WTC11 (cell line): ENCODE results near the gene ARL15. TPM values are rescaled to one million over a fixed set of nuclear protein-coding genes. Genes with fewer than 3 reads are reported as not detected.

Experiments
- ATAC-seq: fragments of 200-7000 bp; cut with Tn5 transposase; 2 replicates; pipeline ENCODE4 v1.10.0; 2021; ENCODE audit warnings: mild to moderate bottlenecking, moderate library complexity
- CTCF ChIA-PET: fragments of 300-600 bp; sonication (Branson Sonifier 250); formaldehyde crosslinking; loops from one replicate; lab custom pipeline; 2021; ENCODE audit warnings: antibody characterized with exemption; lab: Charles Lee
- POLR2A ChIA-PET: fragments of 350-600 bp; sonication (Branson Sonifier 250); formaldehyde crosslinking; loops from one replicate; lab custom pipeline; 2021; ENCODE audit warnings: antibody characterized with exemption; lab: Charles Lee
- DNase-seq: peaks from one replicate; pipeline ENCODE4 v3.0.0; 2021; ENCODE audit warnings: low spot score
- H3K27ac Mint-ChIP-seq: 2 replicates; pipeline ENCODE4 v1.8.0; 2021; ENCODE audit warnings: mixed read lengths
- H3K27me3 Mint-ChIP-seq: 2 replicates; pipeline ENCODE4 v1.8.0; 2021; ENCODE audit warnings: low read depth, mild to moderate bottlenecking, moderate library complexity, mixed read lengths
- H3K36me3 Mint-ChIP-seq: 2 replicates; pipeline ENCODE4 v1.8.0; 2021; ENCODE audit warnings: mixed read lengths
- H3K4me1 Mint-ChIP-seq: 2 replicates; pipeline ENCODE4 v1.8.0; 2022; ENCODE audit warnings: mixed read lengths
- H3K4me3 Mint-ChIP-seq: 2 replicates; pipeline ENCODE4 v1.8.0; 2021; ENCODE audit warnings: mild to moderate bottlenecking, moderate library complexity, mixed read lengths
- H3K9me3 Mint-ChIP-seq: 2 replicates; pipeline ENCODE4 v1.8.0; 2021; ENCODE audit warnings: mixed read lengths
- AR ChIP-seq: fragments of 250-450 bp; sonication (Bioruptor Pico); IDR thresholded peaks from 2 replicates; pipeline ENCODE4 v1.9.0; 2021; ENCODE audit warnings: mild to moderate bottlenecking
- ATF3 ChIP-seq: sonication (generic); formaldehyde crosslinking; conservative IDR thresholded peaks from 2 replicates; pipeline ENCODE4 v1.8.1; 2022; ENCODE audit warnings: mild to moderate bottlenecking, missing genetic modification reagents
- CREB1 ChIP-seq: sonication (generic); formaldehyde crosslinking; IDR thresholded peaks from 2 replicates; pipeline ENCODE4 v1.8.0; 2023; ENCODE audit warnings: mild to moderate bottlenecking, missing genetic modification reagents
- CTCF ChIP-seq: fragments of 200-600 bp; IDR thresholded peaks from 2 replicates; pipeline ENCODE4 v1.8.0; 2022; ENCODE audit warnings: antibody characterized with exemption
- E2F1 ChIP-seq: sonication (generic); formaldehyde crosslinking; IDR thresholded peaks from 2 replicates; pipeline ENCODE4 v1.8.0; 2022; ENCODE audit warnings: mild to moderate bottlenecking, missing genetic modification reagents
- FOXK1 ChIP-seq: sonication (generic); formaldehyde crosslinking; IDR thresholded peaks from 2 replicates; pipeline ENCODE4 v1.8.0; 2022; ENCODE audit warnings: mild to moderate bottlenecking, moderate library complexity, missing genetic modification reagents
- FOXP1 ChIP-seq: sonication (generic); formaldehyde crosslinking; IDR thresholded peaks from 2 replicates; pipeline ENCODE4 v1.8.0; 2022; ENCODE audit warnings: missing genetic modification reagents, mild to moderate bottlenecking, moderate library complexity, borderline replicate concordance
- HMGA2 ChIP-seq: fragments of 250-450 bp; sonication (Bioruptor Pico); IDR thresholded peaks from 2 replicates; pipeline ENCODE4 v1.4.0; 2021; ENCODE audit warnings: mild to moderate bottlenecking, moderate library complexity
- IRF1 ChIP-seq: sonication (generic); formaldehyde crosslinking; IDR thresholded peaks from 2 replicates; pipeline ENCODE4 v1.8.0; 2023; ENCODE audit warnings: missing genetic modification reagents
- JAZF1 ChIP-seq: fragments of 250-450 bp; sonication (Bioruptor Pico); IDR thresholded peaks from 2 replicates; pipeline ENCODE4 v1.9.0; 2021; ENCODE audit warnings: moderate library complexity, mild to moderate bottlenecking, inconsistent platforms
- NFYB ChIP-seq: sonication (generic); formaldehyde crosslinking; conservative IDR thresholded peaks from 2 replicates; pipeline ENCODE4 v1.8.0; 2022; ENCODE audit warnings: low read depth, missing genetic modification reagents
- NR3C1 ChIP-seq: sonication (generic); formaldehyde crosslinking; conservative IDR thresholded peaks from 2 replicates; pipeline ENCODE4 v1.8.1; 2023; ENCODE audit warnings: low read depth, mild to moderate bottlenecking, missing genetic modification reagents
- PREB ChIP-seq: sonication (generic); formaldehyde crosslinking; IDR thresholded peaks from 2 replicates; pipeline ENCODE4 v1.8.1; 2022; ENCODE audit warnings: mild to moderate bottlenecking, missing genetic modification reagents, moderate library complexity, borderline replicate concordance
- RELA ChIP-seq: sonication (generic); formaldehyde crosslinking; IDR thresholded peaks from 2 replicates; pipeline ENCODE4 v1.8.1; 2022; ENCODE audit warnings: missing genetic modification reagents, mild to moderate bottlenecking, borderline replicate concordance
- RORB ChIP-seq: fragments of 250-450 bp; sonication (Bioruptor Pico); IDR thresholded peaks from 2 replicates; pipeline ENCODE4 v1.9.0; 2021; ENCODE audit warnings: mild to moderate bottlenecking
- SMAD3 ChIP-seq: sonication (generic); formaldehyde crosslinking; IDR thresholded peaks from 2 replicates; pipeline ENCODE4 v1.8.0; 2022; ENCODE audit warnings: missing genetic modification reagents, mild to moderate bottlenecking, borderline replicate concordance
- SP1 ChIP-seq: sonication (generic); formaldehyde crosslinking; conservative IDR thresholded peaks from 2 replicates; pipeline ENCODE4 v1.8.1; 2022; ENCODE audit warnings: missing genetic modification reagents
- TCF7 ChIP-seq: sonication (generic); formaldehyde crosslinking; IDR thresholded peaks from 2 replicates; pipeline ENCODE4 v1.8.0; 2022; ENCODE audit warnings: mild to moderate bottlenecking, low read depth, missing genetic modification reagents, moderate library complexity
- ZNF281 ChIP-seq: sonication (generic); formaldehyde crosslinking; IDR thresholded peaks from 2 replicates; pipeline ENCODE4 v1.8.0; 2023; ENCODE audit warnings: mild to moderate bottlenecking, missing genetic modification reagents
- ZNF317 ChIP-seq: sonication (generic); formaldehyde crosslinking; IDR thresholded peaks from 2 replicates; pipeline ENCODE4 v1.8.1; 2023; ENCODE audit warnings: low read depth, mild to moderate bottlenecking, moderate library complexity, missing genetic modification reagents, borderline replicate concordance
- ZNF396 ChIP-seq: fragments of 250-450 bp; sonication (Bioruptor Pico); IDR thresholded peaks from 2 replicates; pipeline ENCODE4 v1.8.0; 2021; ENCODE audit warnings: mild to moderate bottlenecking, moderate library complexity, borderline replicate concordance
- ZNF423 ChIP-seq: fragments of 250-450 bp; sonication (Bioruptor Pico); IDR thresholded peaks from 2 replicates; pipeline ENCODE4 v2.1.2; 2022; ENCODE audit warnings: mild to moderate bottlenecking, moderate library complexity
- ZNF512 ChIP-seq: sonication (generic); formaldehyde crosslinking; IDR thresholded peaks from 2 replicates; pipeline ENCODE4 v1.8.1; 2022; ENCODE audit warnings: missing genetic modification reagents, borderline replicate concordance
- total RNA-seq: library from RNA; stranded (reverse); gene quantifications from 3 replicates; pipeline ENCODE4 v1.2.3, GENCODE V29; 2021

ARL15 gene
- total RNA-seq, 1 experiment from 2014 or later: 20.1 TPM

GRCh38 chr5:54086191-54086590 lies 224.2 kb downstream of the ARL15 start (continued):
- no peak for TF ChIP-seq ZNF512
- TF ChIP-seq E2F1 (CRISPR knock-in tag): no peak
- TF ChIP-seq RELA (CRISPR knock-in tag): no peak
- no peak for TF ChIP-seq JAZF1 (CRISPR knock-in tag)
- TF ChIP-seq FOXP1 (CRISPR knock-in tag): no peak
- no peak for TF ChIP-seq NR3C1
- no peak for TF ChIP-seq CTCF
- TF ChIP-seq SMAD3 (CRISPR knock-in tag): no peak
- TF ChIP-seq SP1 (CRISPR knock-in tag): no peak
- TF ChIP-seq AR (CRISPR knock-in tag): no peak
- no peak for TF ChIP-seq NFYB (CRISPR knock-in tag)
- TF ChIP-seq ZNF317 (CRISPR knock-in tag): no peak

GRCh38 chr5:54084696-54085095 lies 225.7 kb downstream of the ARL15 start:
- Mint-ChIP-seq H3K4me1 (peaks cover 16% of the 10 kb centered on the region), H3K36me3 (no peaks in the 10 kb centered on the region), H3K27ac (no peak overlapping the region), H3K4me3 (no peak overlapping the region), H3K9me3 (peaks cover 6% of the 10 kb centered on the region), H3K27me3 (no peaks in the 10 kb centered on the region)
- ChIA-PET CTCF (no interaction called here), POLR2A (no interaction called here)
- DNase-seq: no peak
- no peak for ATAC-seq
- no peak for TF ChIP-seq ZNF423 (CRISPR knock-in tag)
- TF ChIP-seq FOXK1: no peak
- TF ChIP-seq CREB1 (CRISPR knock-in tag): no peak
- no peak for TF ChIP-seq ZNF281
- TF ChIP-seq ZNF396: no peak
- TF ChIP-seq TCF7 (CRISPR knock-in tag): no peak
- TF ChIP-seq RORB: no peak
- no peak for TF ChIP-seq ATF3
- no peak for TF ChIP-seq IRF1 (CRISPR knock-in tag)
- no peak for TF ChIP-seq PREB (CRISPR knock-in tag)
- TF ChIP-seq HMGA2: no peak
- no peak for TF ChIP-seq E2F1 (CRISPR knock-in tag)
